Ectodermal cell (in vitro differentiated cells): Measurements from ENCODE around the gene PPP1R15B.
A peak's percentile ranks its signal among the peaks of the same experiment; 100 is the strongest.

Experiments
- H3K27ac ChIP-seq: 2 replicates; pipeline ENCODE4 v1.7.0; 2013; ENCODE audit warnings: mild to moderate bottlenecking, low read depth, low read length; ENCODE audit not compliant: insufficient read depth, poor library complexity, severe bottlenecking
- H3K27me3 ChIP-seq: 2 replicates; pipeline ENCODE4 v1.7.0; 2013; ENCODE audit warnings: mild to moderate bottlenecking, low read length; ENCODE audit not compliant: insufficient read depth, control insufficient read depth, poor library complexity, severe bottlenecking
- H3K36me3 ChIP-seq: one replicate; pipeline ENCODE4 v1.7.0; 2013; ENCODE audit warnings: low read length; ENCODE audit not compliant: control insufficient read depth, insufficient read depth
- H3K4me1 ChIP-seq: one replicate; pipeline ENCODE4 v1.7.0; 2013; ENCODE audit warnings: low read length; ENCODE audit not compliant: control insufficient read depth, insufficient read depth
- H3K4me3 ChIP-seq: 2 replicates; pipeline ENCODE4 v1.7.0; 2013; ENCODE audit warnings: low read depth, low read length, control low read depth; ENCODE audit not compliant: insufficient read depth
- H3K9me3 ChIP-seq: 2 replicates; pipeline ENCODE4 v1.7.0; 2013; ENCODE audit warnings: mild to moderate bottlenecking, low read length, moderate library complexity; ENCODE audit not compliant: control insufficient read depth
- WGBS, 2 experiments: methylation state at CpG; one replicate each; pipeline ENCODE4 v1.1.7; 2013; ENCODE audit warnings: missing lambda C conversion rate in 2 of 2; 5-methylcytosine and 5-hydroxymethylcytosine counted together

PPP1R15B gene

GRCh38 chr1:204410688-204411450 lies 748 bp downstream of the PPP1R15B start:
- Histone ChIP-seq H3K27me3 (no peaks in the 10 kb centered on the region), H3K9me3 (no peaks in the 10 kb centered on the region), H3K27ac (peak overlapping the region; percentile 84), H3K36me3 (peaks cover 4% of the 10 kb centered on the region), H3K4me1 (no peaks in the 10 kb centered on the region), H3K4me3 (peak overlapping the region; percentile 94)
- 0% methylated on average over 38 of the region's 38 CpGs for WGBS, 2 experiments

- no peak overlapping the region for H3K27ac ChIP-seq
- peak overlapping the region; percentile 94 for H3K4me3 ChIP-seq
- H3K4me1 ChIP-seq: no peaks in the 10 kb centered on the region
- H3K36me3 ChIP-seq: peaks cover 4% of the 10 kb centered on the region
- WGBS, 2 experiments: 1 to 3% methylated on average over 10 of the region's 10 CpGs
- no peaks in the 10 kb centered on the region for H3K9me3 ChIP-seq
- H3K27me3 ChIP-seq: no peaks in the 10 kb centered on the region
Measured at GRCh38 chr1:204409836-204410687, 1.6 kb downstream of the PPP1R15B start.

DNA sequence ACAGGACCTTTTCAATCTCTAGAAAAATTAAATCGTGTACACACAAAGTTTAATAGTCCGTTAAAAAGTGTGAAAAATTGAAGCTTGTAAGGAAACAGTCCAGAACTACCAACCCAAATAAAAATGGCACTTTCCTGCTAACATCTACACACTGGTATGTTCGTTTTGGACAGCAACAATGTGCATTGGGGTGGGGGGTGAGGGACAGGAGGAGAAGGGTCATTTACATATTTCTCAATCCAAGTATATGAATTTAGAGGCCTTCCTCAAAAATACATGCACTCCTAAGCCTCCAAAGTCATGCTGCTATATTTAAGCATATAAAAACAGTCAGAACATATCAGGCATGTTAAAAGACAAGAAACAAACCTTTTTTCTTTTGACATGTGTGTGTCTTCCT lies 2.5 kb downstream of the PPP1R15B start:
- Histone ChIP-seq H3K36me3 (peaks cover 10% of the 10 kb centered on the region), H3K9me3 (no peaks in the 10 kb centered on the region), H3K27ac (no peak overlapping the region), H3K27me3 (no peaks in the 10 kb centered on the region), H3K4me3 (peak overlapping the region; percentile 94), H3K4me1 (no peaks in the 10 kb centered on the region)
- WGBS, 2 experiments: 0% methylated on average over 1 of the region's 3 CpGs; no CpG with 5 or more reads in 1 of the 2 experiments

- H3K36me3 ChIP-seq: peaks cover 15% of the 10 kb centered on the region
- no peaks in the 10 kb centered on the region for H3K4me1 ChIP-seq
- no peaks in the 10 kb centered on the region for H3K9me3 ChIP-seq
- 35% methylated on average over 1 of the region's 1 CpG; no CpG with 5 or more reads in 1 of the 2 experiments for WGBS, 2 experiments
- H3K27ac ChIP-seq: no peak overlapping the region
- peak overlapping the region; percentile 94 for H3K4me3 ChIP-seq
- no peaks in the 10 kb centered on the region for H3K27me3 ChIP-seq
Measured at GRCh38 chr1:204408602-204409001, 3.0 kb downstream of the PPP1R15B start.

- WGBS, 2 experiments: 0 to 12% methylated on average over 2 of the region's 2 CpGs
Measured at GRCh38 chr1:204408074-204408507, 3.5 kb downstream of the PPP1R15B start.

GRCh38 chr1:204407295-204407971 lies 4.2 kb downstream of the PPP1R15B start:
- no peaks in the 10 kb centered on the region for H3K9me3 ChIP-seq
- H3K27me3 ChIP-seq: no peaks in the 10 kb centered on the region
- H3K27ac ChIP-seq: no peak overlapping the region
- H3K36me3 ChIP-seq: peaks cover 17% of the 10 kb centered on the region
- H3K4me1 ChIP-seq: no peaks in the 10 kb centered on the region
- 0 to 39% methylated on average over 1 to 2 of the region's 3 CpGs for WGBS, 2 experiments
- peak overlapping the region; percentile 94 for H3K4me3 ChIP-seq

More at GRCh38 chr1:204408074-204408507, 3.5 kb downstream of the PPP1R15B start:
- peak overlapping the region; percentile 94 for H3K4me3 ChIP-seq
- no peaks in the 10 kb centered on the region for H3K9me3 ChIP-seq
- no peaks in the 10 kb centered on the region for H3K4me1 ChIP-seq
- H3K36me3 ChIP-seq: peaks cover 17% of the 10 kb centered on the region
- H3K27me3 ChIP-seq: no peaks in the 10 kb centered on the region
- no peak overlapping the region for H3K27ac ChIP-seq

GRCh38 chr1:204406621-204407020 lies 5.0 kb downstream of the PPP1R15B start:
- H3K27me3 ChIP-seq: no peaks in the 10 kb centered on the region
- H3K9me3 ChIP-seq: no peaks in the 10 kb centered on the region
- H3K36me3 ChIP-seq: peaks cover 17% of the 10 kb centered on the region
- WGBS, 2 experiments: 86 to 90% methylated on average over 3 of the region's 4 CpGs
- H3K4me3 ChIP-seq: peak overlapping the region; percentile 94
- H3K27ac ChIP-seq: no peak overlapping the region
- no peaks in the 10 kb centered on the region for H3K4me1 ChIP-seq

DNA sequence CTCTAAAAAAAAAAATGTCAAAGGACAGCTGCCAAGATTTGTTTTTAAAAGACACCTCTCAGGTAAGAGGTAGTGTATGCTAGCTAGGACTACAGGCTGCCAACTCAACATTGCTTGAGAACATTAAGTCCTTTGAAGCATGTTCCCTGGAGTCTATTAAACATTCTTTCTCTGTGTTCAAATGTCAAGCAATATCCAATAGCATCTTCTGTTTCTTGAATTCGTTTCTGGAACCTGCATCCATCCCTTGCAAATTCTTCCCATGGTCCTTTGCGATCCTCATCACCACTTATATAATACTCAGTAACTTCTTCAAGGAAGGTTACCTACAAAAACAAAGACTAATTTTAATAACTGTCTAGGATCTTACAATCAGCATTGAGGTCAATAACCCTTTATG lies 5.6 kb downstream of the PPP1R15B start:
- Histone ChIP-seq H3K27ac (no peak overlapping the region), H3K9me3 (no peaks in the 10 kb centered on the region), H3K27me3 (no peaks in the 10 kb centered on the region), H3K4me1 (no peaks in the 10 kb centered on the region), H3K4me3 (no peak overlapping the region), H3K36me3 (peaks cover 17% of the 10 kb centered on the region)
- 94% methylated on average over 2 of the region's 2 CpGs for WGBS, 2 experiments

GRCh38 chr1:204404629-204405028 lies 7.0 kb downstream of the PPP1R15B start:
- WGBS, 2 experiments: 88 to 92% methylated on average over 2 of the region's 2 CpGs
- H3K4me3 ChIP-seq: no peak overlapping the region
- H3K36me3 ChIP-seq: peaks cover 17% of the 10 kb centered on the region
- no peaks in the 10 kb centered on the region for H3K4me1 ChIP-seq
- no peak overlapping the region for H3K27ac ChIP-seq
- no peaks in the 10 kb centered on the region for H3K9me3 ChIP-seq
- H3K27me3 ChIP-seq: no peaks in the 10 kb centered on the region

- Histone ChIP-seq H3K9me3 (no peaks in the 10 kb centered on the region), H3K27ac (no peak overlapping the region), H3K27me3 (no peaks in the 10 kb centered on the region), H3K36me3 (peaks cover 17% of the 10 kb centered on the region), H3K4me1 (no peaks in the 10 kb centered on the region), H3K4me3 (no peak overlapping the region)
- 97% methylated on average over 4 of the region's 4 CpGs for WGBS, 2 experiments
Measured at GRCh38 chr1:204402391-204402790, 9.2 kb downstream of the PPP1R15B start.
